ENCODE data around the gene LTB4R. TPM values are rescaled to one million over a fixed set of nuclear protein-coding genes. Genes with fewer than 3 reads are reported as not detected.

Gene LTB4R
- total and polyA plus RNA-seq, 8 donors = 5.3 to 26.1 (median 6.5) TPM

GRCh38 chr14:24356208-24356607 lies 44.9 kb downstream of the LTB4R start:
- no peak for ATAC-seq
- no peak overlapping the region for H3K27ac ChIP-seq
- no peak for DNase-seq
- TF ChIP-seq CTCF (IDR thresholded peaks at IDR 0.05) = no peak
- H3K36me3 ChIP-seq = no peaks in the 10 kb centered on the region
- peaks cover 4 to 24% of the 10 kb centered on the region in 2 donors for H3K4me1 ChIP-seq
- H3K27me3 ChIP-seq = no peaks in the 10 kb centered on the region
- intact Hi-C loops (cut with DNase I) = no loop called here
- H3K4me3 ChIP-seq = no peak overlapping the region
- no peaks in the 10 kb centered on the region for H3K9me3 ChIP-seq

DNA sequence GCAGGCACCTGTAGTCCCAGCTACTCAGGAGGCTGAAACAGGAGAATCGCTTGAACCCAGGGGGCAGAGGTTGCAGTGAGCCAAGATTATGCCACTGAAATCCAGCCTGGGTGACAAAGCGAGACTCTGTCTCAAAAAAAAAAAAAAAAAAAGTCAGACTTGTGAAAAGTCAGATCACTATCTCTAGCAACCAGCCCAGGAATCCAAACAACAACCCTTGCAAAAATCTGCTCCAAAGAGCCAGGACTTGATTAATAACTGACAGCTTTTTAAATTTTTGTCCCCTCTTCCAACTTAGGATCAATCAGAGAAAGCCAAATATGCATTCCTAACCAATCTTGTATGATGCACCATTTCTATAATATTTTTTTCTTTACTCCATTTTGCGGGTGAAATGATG lies 49.0 kb downstream of the LTB4R start:
- H3K9me3 ChIP-seq = no peaks in the 10 kb centered on the region
- H3K4me1 ChIP-seq = peaks cover 0 to 5% of the 10 kb centered on the region in 2 donors
- no peak for TF ChIP-seq CTCF (IDR thresholded peaks at IDR 0.05)
- H3K36me3 ChIP-seq = no peaks in the 10 kb centered on the region
- H3K4me3 ChIP-seq = no peak overlapping the region
- DNase-seq (no peak), ATAC-seq (no peak)
- H3K27ac ChIP-seq = no peak overlapping the region
- intact Hi-C loops (cut with DNase I) = no loop called here
- peaks cover 0 to 5% of the 10 kb centered on the region in 2 donors for H3K27me3 ChIP-seq

DNA sequence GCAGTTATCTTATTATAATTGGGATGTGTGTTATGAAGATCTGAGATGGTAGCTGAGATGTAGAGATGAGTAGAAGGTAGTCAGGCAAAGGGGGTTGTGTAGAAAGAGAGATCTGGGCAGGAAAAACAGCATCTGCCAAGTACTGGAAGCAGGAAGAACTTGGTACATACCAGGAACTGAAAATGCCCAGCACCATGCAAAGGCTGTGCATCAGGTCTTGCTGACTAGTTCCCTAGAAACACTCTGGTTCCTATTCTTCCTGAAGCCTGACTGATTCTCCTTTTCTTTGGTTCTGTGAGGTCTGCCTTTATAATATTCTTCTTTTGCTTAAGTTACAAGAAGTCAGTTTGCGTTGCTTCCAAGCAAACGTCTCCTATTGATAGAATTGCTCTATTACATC lies 50.0 kb downstream of the LTB4R start:
- H3K4me1 ChIP-seq = peaks cover 5 to 15% of the 10 kb centered on the region in 2 donors
- H3K9me3 ChIP-seq = no peaks in the 10 kb centered on the region
- intact Hi-C loops (cut with DNase I) = no loop called here
- no peak for TF ChIP-seq CTCF (IDR thresholded peaks at IDR 0.05)
- no peak for ATAC-seq
- H3K36me3 ChIP-seq = no peaks in the 10 kb centered on the region
- H3K27me3 ChIP-seq = peaks cover 0 to 15% of the 10 kb centered on the region in 2 donors
- no peak for DNase-seq
- no peak overlapping the region for H3K4me3 ChIP-seq
- no peak overlapping the region for H3K27ac ChIP-seq

DNA sequence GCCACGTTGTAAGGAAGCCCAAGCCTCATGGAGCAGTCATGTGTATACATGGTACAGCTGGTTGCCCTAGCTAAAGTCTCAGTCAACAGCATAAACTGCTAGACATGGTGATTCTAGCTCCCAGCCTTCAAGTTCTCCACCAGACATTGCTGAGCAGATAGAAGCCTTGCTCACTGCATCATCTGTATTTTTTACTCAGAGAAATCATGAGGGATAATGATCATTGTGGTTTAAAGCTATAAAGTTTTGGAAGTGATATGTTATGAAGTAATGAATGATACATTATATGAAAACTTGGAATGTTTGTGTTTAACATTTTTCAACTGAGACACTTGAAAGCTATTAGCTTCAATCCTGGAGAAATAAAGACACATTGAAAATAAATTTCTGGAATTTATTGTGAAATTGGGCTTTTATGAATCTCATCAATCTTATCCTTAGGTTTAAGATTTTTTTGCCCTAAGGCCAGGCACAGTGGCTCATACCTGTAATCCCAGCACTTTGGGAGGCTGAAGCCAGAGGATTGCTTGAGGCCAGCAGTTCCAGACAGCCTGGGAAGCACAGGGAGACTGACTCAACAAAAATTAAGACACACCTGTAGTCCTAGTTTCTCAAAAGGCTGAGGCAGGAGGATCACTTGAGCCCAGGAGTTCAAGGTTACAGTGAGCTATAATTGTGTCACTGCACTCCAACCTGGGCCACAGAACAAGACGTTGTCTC lies 51.1 kb downstream of the LTB4R start:
- no peak overlapping the region for H3K4me3 ChIP-seq
- intact Hi-C loops (cut with DNase I) = no loop called here
- H3K27me3 ChIP-seq = peaks cover 0 to 26% of the 10 kb centered on the region in 2 donors
- peaks cover 5 to 26% of the 10 kb centered on the region in 2 donors for H3K4me1 ChIP-seq
- DNase-seq = no peak
- H3K9me3 ChIP-seq = no peaks in the 10 kb centered on the region
- TF ChIP-seq CTCF (IDR thresholded peaks at IDR 0.05) = no peak
- no peak for ATAC-seq
- H3K36me3 ChIP-seq = no peaks in the 10 kb centered on the region
- no peak overlapping the region for H3K27ac ChIP-seq

DNA sequence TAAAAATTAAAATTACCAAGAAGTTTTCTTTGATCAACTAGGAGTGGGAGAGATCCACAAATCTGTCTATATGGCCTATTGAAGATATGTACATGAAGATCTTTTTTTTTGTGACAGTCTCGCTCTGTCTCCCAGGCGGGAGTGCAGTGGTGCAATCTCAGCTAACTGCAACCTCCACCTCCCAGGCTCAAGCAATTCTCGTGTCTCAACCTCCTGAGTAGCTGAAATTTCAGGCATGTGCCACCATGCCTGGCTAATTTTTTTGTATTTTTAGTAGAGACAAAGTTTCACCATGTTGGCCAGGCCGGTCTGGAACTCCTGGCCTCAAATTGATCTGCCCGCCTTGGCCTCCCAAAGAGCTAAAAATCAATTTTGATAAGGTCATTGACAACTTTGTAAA lies 52.1 kb downstream of the LTB4R start:
- Histone ChIP-seq H3K36me3 (no peaks in the 10 kb centered on the region), H3K9me3 (no peaks in the 10 kb centered on the region), H3K27ac (no peak overlapping the region), H3K4me3 (no peak overlapping the region), H3K27me3 (peaks cover 0 to 36% of the 10 kb centered on the region in 2 donors), H3K4me1 (peaks cover 5 to 29% of the 10 kb centered on the region in 2 donors)
- DNase-seq = no peak
- intact Hi-C loops (cut with DNase I) = no loop called here
- no peak for ATAC-seq
- no peak for TF ChIP-seq CTCF (IDR thresholded peaks at IDR 0.05)

Measured in left lung (tissue), 10 donors.